HEK293 (cell line): ENCODE data around the gene CNPY1.

Source experiments
- CTCF ChIA-PET: fragments of 350-600 bp; formaldehyde crosslinking; extraction: SDS; loops from one replicate; lab custom pipeline; 2021; ENCODE audit warnings: antibody characterized with exemption; lab: Yijun Ruan, JAX
- POLR2A ChIA-PET: fragments of 300-600 bp; formaldehyde crosslinking; extraction: SDS; loops from one replicate; lab custom pipeline; 2020; ENCODE audit warnings: antibody characterized with exemption, inconsistent platforms; lab: Yijun Ruan, JAX
- H3K27ac ChIP-seq: fragments of 200-500 bp; sonication (Bioruptor generic); 2 replicates; pipeline ENCODE4 v1.5.1; 2014; ENCODE audit warnings: low read depth, low read length, control low read depth, inconsistent platforms; ENCODE audit errors: extremely low read depth
- H3K36me3 ChIP-seq, 2 experiments: fragments of 200-500 bp in 1 of 2; sonication (Bioruptor generic) in 1 of 2; 1 replicate in 1 of 2; 2 replicates in 1 of 2; pipeline ENCODE4 v1.5.1; 2014 to 2017; ENCODE audit warnings: inconsistent platforms in 2 of 2, low read length in 2 of 2; ENCODE audit not compliant: control insufficient read depth in 2 of 2, insufficient read depth in 1 of 2
- H3K4me1 ChIP-seq: fragments of 200-500 bp; sonication (Bioruptor generic); 2 replicates; pipeline ENCODE4 v1.5.1; 2014; ENCODE audit warnings: mild to moderate bottlenecking, low read length, inconsistent platforms; ENCODE audit not compliant: control insufficient read depth, insufficient read depth
- H3K4me3 ChIP-seq: 2 replicates; pipeline ENCODE4 v1.5.1; 2011; ENCODE audit warnings: low read depth, mild to moderate bottlenecking, control low read depth, low read length, moderate library complexity
- H3K9me3 ChIP-seq: fragments of 200-500 bp; sonication (Bioruptor generic); 2 replicates; pipeline ENCODE4 v1.5.1; 2014; ENCODE audit warnings: low read depth, low read length, inconsistent platforms; ENCODE audit not compliant: control insufficient read depth, insufficient read depth
- HOXD13 ChIP-seq: sonication (generic); formaldehyde crosslinking; IDR thresholded peaks from 2 replicates; pipeline ENCODE4 v1.8.0; 2022; ENCODE audit warnings: missing genetic modification reagents, borderline replicate concordance
- PRDM1 ChIP-seq: fragments of 450-650 bp; formaldehyde crosslinking; IDR thresholded peaks from 2 replicates; pipeline ENCODE4; 2016; ENCODE audit warnings: missing biosample characterization, missing genetic modification characterization
- SETDB1 ChIP-seq: IDR thresholded peaks from one replicate; pipeline ENCODE4 v1.6.1; 2017; ENCODE audit warnings: mild to moderate bottlenecking, low read length, moderate library complexity, mixed read lengths; ENCODE audit not compliant: insufficient read length
- TRIM28 ChIP-seq: IDR thresholded peaks from 2 replicates; pipeline ENCODE4 v1.6.1; 2011; ENCODE audit warnings: low read length, control low read depth, borderline replicate concordance
- ZBTB1 ChIP-seq: fragments of 450-650 bp; formaldehyde crosslinking; IDR thresholded peaks from 2 replicates; pipeline ENCODE4 v1.5.1; 2016; ENCODE audit warnings: missing biosample characterization, missing genetic modification characterization
- ZBTB20 ChIP-seq: fragments of 450-650 bp; formaldehyde crosslinking; IDR thresholded peaks from 2 replicates; pipeline ENCODE4 v1.5.1; 2016; ENCODE audit warnings: missing biosample characterization, missing genetic modification characterization
- ZBTB8A ChIP-seq: fragments of 450-650 bp; formaldehyde crosslinking; IDR thresholded peaks from 2 replicates; pipeline ENCODE4 v1.5.1; 2016; ENCODE audit warnings: missing biosample characterization, missing genetic modification characterization
- ZNF202 ChIP-seq: fragments of 450-650 bp; formaldehyde crosslinking; IDR thresholded peaks from 2 replicates; pipeline ENCODE4 v1.5.1; 2016; ENCODE audit warnings: missing biosample characterization, missing genetic modification characterization, borderline replicate concordance
- ZNF274 ChIP-seq, 2 experiments: fragments of 200-500 bp in 1 of 2; fragments of 450-650 bp in 1 of 2; sonication (Bioruptor generic) in 1 of 2; formaldehyde crosslinking in 1 of 2; IDR thresholded peaks; 2 replicates each; pipeline versions ENCODE4 v1.5.1 to v1.6.1; 2014 to 2016; ENCODE audit warnings: borderline replicate concordance in 1 of 2, inconsistent platforms in 1 of 2, low read length in 1 of 2, missing biosample characterization in 1 of 2, missing genetic modification characterization in 1 of 2
- ZNF302 ChIP-seq: fragments of 450-650 bp; formaldehyde crosslinking; IDR thresholded peaks from 2 replicates; pipeline ENCODE4 v1.5.1; 2016; ENCODE audit warnings: missing biosample characterization, missing genetic modification characterization, low read depth
- ZNF423 ChIP-seq: fragments of 450-650 bp; formaldehyde crosslinking; IDR thresholded peaks from 2 replicates; pipeline ENCODE4 v1.5.1; 2016; ENCODE audit warnings: missing biosample characterization, missing genetic modification characterization
- ZNF521 ChIP-seq: fragments of 450-650 bp; formaldehyde crosslinking; IDR thresholded peaks from 2 replicates; pipeline ENCODE4 v1.5.1; 2017; ENCODE audit warnings: missing biosample characterization, mild to moderate bottlenecking, missing genetic modification characterization
- ZNF621 ChIP-seq: fragments of 450-650 bp; formaldehyde crosslinking; IDR thresholded peaks from 2 replicates; pipeline ENCODE4 v1.5.1; 2017; ENCODE audit warnings: missing biosample characterization, missing genetic modification characterization
- ZNF76 ChIP-seq: fragments of 450-650 bp; formaldehyde crosslinking; IDR thresholded peaks from 2 replicates; pipeline ENCODE4; 2016; ENCODE audit warnings: low read depth, missing biosample characterization, missing genetic modification characterization, borderline replicate concordance
- TF ChIP-seq, protein P1 (sequence below): fragments of 450-650 bp; formaldehyde crosslinking; IDR thresholded peaks from 2 replicates; pipeline ENCODE4 v1.5.1; 2016; ENCODE audit warnings: missing biosample characterization, missing genetic modification characterization
- TF ChIP-seq, protein P2 (sequence below): fragments of 450-650 bp; formaldehyde crosslinking; IDR thresholded peaks from 2 replicates; pipeline ENCODE4 v1.5.1; 2016; ENCODE audit warnings: missing biosample characterization, missing genetic modification characterization, low read depth
- TF ChIP-seq, protein P3 (sequence below): sonication (generic); formaldehyde crosslinking; IDR thresholded peaks from 2 replicates; pipeline ENCODE4 v1.8.1; 2022; ENCODE audit warnings: mild to moderate bottlenecking, moderate library complexity, missing genetic modification reagents

Gene CNPY1

DNA sequence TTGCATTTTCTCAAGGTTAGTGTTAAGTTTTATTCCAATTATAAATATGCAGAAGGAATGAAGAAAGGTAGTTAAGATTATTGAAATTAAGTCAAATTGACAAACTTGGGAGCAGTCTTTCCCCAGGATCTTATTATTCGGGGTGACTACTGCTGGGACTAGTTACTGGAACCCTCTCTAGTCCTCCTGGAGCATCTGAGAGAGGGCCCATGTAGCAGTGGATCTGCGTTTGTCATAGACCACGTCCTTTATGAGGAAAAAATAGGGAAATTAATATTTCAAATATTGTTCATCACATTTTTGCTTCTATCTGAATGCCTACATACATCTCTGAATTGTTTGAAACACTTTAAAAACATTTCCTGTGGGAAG is 41.0 kb downstream of the CNPY1 start (continued):
- no peak for TF ChIP-seq SETDB1

DNA sequence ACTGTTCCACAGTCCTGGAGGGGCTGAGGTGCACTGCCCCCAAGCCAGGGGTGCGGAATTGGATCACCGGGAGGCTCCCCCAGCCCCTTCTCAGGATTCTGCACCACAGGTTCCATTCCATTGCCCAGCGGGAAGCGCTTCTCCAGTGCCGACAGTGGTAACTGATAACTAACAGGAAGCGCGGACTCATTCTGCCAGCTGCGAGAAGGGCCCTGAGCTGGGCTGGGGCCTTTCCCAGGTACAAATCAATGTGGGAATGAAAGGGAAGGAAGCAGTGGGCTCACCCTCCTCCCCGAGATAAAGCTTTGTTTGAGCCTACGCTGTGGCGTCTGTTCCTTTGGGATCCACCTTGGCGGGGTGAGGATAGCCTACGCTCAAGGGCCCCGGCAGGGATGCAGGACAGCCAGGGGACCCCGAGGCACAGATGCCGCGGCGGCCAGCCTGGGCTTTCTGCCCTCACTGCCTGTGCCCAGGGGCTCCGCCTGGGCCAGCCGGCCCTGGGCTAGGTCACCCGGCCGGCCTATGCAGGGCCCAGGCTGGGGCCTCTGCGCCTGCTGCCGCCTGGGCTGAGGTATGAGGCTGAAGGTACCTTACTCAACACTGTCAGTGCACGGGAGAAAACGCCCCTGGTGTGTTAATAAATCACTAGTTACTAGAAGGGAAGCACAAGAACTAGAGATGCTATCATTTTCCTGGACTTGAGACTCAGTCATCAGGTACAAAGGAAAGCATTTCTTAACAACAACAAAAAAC is 49.0 kb downstream of the CNPY1 start:
- no peaks in the 10 kb centered on the region for H3K9me3 ChIP-seq

DNA sequence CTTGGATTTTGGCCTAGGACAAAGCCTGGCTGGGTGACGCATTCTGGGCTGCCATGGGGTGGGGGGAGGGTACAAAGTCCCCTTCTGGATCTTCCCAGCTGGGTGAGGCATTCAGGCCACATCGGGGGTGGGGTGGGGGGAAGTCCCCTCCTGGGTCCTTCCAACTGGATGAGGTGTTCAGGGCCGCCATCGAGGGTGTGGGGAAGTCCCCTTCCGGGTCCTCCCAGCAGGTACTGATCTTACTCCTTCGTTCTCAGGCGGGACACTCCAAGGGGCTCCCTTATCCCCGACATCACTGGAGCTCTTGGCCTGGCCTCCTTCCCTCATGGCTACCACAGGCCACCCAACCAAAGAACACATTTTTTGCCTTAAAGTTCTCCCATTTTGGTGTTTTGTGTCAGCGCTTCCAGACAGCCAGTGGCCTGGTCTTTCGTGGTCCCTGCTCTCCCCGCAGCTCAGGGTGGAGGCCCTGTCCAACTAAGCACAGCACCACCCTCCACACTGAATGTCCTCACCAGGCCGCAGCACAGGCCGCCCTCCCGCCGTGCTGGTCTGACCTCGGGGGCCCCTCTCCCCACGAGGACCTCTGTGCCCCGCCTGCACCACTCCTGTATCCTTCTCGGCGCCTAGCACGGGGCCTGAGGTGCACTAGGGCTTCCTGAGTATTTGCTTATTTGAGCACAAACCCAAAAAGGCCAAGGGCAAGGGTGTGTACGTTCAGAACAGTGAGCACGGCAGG is 49.9 kb downstream of the CNPY1 start:
- H3K27ac ChIP-seq: no peak overlapping the region
- H3K36me3 ChIP-seq: no peaks in the 10 kb centered on the region
- H3K4me1 ChIP-seq: no peaks in the 10 kb centered on the region
- H3K4me3 ChIP-seq: no peak overlapping the region
- H3K9me3 ChIP-seq: no peaks in the 10 kb centered on the region
- CTCF ChIA-PET: no interaction called here
- POLR2A ChIA-PET: no interaction called here
- TF ChIP-seq ZNF423 (tag by site-specific recombination) (no peak), ZNF76 (tag by site-specific recombination) (no peak), ZNF621 (tag by site-specific recombination) (no peak)

More for the DNA sequence above, 49.0 kb downstream of the CNPY1 start:
- TF ChIP-seq, protein P1, sequence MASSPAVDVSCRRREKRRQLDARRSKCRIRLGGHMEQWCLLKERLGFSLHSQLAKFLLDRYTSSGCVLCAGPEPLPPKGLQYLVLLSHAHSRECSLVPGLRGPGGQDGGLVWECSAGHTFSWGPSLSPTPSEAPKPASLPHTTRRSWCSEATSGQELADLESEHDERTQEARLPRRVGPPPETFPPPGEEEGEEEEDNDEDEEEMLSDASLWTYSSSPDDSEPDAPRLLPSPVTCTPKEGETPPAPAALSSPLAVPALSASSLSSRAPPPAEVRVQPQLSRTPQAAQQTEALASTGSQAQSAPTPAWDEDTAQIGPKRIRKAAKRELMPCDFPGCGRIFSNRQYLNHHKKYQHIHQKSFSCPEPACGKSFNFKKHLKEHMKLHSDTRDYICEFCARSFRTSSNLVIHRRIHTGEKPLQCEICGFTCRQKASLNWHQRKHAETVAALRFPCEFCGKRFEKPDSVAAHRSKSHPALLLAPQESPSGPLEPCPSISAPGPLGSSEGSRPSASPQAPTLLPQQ (tag by site-specific recombination): no peak
- TF ChIP-seq ZNF202 (tag by site-specific recombination) (no peak), ZNF274 (IDR thresholded peaks at IDR 0.05; ENCODE audit: low read length) (no peak), ZNF274 (tag by site-specific recombination; IDR thresholded peaks at IDR 0.05; ENCODE audit: borderline replicate concordance) (no peak), HOXD13 (CRISPR knock-in tag) (no peak), ZNF302 (tag by site-specific recombination) (no peak), ZNF521 (tag by site-specific recombination) (no peak), ZBTB20 (tag by site-specific recombination) (no peak), ZBTB1 (no peak), PRDM1 (tag by site-specific recombination) (no peak), ZBTB8A (no peak), TRIM28 (no peak)
- TF ChIP-seq, protein P2, sequence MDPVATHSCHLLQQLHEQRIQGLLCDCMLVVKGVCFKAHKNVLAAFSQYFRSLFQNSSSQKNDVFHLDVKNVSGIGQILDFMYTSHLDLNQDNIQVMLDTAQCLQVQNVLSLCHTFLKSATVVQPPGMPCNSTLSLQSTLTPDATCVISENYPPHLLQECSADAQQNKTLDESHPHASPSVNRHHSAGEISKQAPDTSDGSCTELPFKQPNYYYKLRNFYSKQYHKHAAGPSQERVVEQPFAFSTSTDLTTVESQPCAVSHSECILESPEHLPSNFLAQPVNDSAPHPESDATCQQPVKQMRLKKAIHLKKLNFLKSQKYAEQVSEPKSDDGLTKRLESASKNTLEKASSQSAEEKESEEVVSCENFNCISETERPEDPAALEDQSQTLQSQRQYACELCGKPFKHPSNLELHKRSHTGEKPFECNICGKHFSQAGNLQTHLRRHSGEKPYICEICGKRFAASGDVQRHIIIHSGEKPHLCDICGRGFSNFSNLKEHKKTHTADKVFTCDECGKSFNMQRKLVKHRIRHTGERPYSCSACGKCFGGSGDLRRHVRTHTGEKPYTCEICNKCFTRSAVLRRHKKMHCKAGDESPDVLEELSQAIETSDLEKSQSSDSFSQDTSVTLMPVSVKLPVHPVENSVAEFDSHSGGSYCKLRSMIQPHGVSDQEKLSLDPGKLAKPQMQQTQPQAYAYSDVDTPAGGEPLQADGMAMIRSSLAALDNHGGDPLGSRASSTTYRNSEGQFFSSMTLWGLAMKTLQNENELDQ (tag by site-specific recombination): no peak
- TF ChIP-seq, protein P3, sequence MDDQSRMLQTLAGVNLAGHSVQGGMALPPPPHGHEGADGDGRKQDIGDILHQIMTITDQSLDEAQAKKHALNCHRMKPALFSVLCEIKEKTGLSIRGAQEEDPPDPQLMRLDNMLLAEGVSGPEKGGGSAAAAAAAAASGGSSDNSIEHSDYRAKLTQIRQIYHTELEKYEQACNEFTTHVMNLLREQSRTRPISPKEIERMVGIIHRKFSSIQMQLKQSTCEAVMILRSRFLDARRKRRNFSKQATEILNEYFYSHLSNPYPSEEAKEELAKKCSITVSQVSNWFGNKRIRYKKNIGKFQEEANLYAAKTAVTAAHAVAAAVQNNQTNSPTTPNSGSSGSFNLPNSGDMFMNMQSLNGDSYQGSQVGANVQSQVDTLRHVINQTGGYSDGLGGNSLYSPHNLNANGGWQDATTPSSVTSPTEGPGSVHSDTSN (CRISPR knock-in tag): no peak
- H3K4me1 ChIP-seq: no peaks in the 10 kb centered on the region
- no peak overlapping the region for H3K27ac ChIP-seq
- CTCF ChIA-PET: no interaction called here
- H3K4me3 ChIP-seq: no peak overlapping the region
- H3K36me3 ChIP-seq: no peaks in the 10 kb centered on the region
- POLR2A ChIA-PET: no interaction called here
